Measurements from ENCODE around the gene GLI3. TPM values are rescaled to one million over a fixed set of nuclear protein-coding genes. Genes with fewer than 3 reads are reported as not detected.
A peak's percentile ranks its signal among the peaks of the same experiment; 100 is the strongest.

Gene GLI3
- total RNA-seq, 4 donors from 2014 or later = 3.0 to 9.0 (median 4.2) TPM

DNA sequence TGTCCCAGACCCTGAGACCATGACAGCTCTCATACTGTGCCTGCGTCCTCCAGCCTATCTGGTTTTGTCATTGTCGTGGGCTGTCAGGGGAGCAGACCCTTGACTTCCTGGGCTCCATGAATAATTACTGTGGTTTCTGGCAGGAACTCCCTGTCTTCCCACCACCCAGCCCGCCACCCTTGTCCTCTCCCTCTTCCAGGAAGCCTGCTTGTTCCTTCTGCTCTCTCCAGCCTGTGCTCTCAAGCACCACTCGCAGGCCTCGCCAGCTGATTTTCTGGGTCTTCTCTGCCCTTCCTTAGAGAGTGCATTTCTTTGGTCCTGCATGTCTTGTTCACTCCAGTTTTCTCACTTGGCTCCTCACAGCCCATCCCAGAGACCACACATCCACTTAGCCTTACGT is 309.6 kb downstream of the GLI3 start:
- TF ChIP-seq POLR2A (IDR thresholded peaks at IDR 0.05) = no peak
- TF ChIP-seq, protein P1, sequence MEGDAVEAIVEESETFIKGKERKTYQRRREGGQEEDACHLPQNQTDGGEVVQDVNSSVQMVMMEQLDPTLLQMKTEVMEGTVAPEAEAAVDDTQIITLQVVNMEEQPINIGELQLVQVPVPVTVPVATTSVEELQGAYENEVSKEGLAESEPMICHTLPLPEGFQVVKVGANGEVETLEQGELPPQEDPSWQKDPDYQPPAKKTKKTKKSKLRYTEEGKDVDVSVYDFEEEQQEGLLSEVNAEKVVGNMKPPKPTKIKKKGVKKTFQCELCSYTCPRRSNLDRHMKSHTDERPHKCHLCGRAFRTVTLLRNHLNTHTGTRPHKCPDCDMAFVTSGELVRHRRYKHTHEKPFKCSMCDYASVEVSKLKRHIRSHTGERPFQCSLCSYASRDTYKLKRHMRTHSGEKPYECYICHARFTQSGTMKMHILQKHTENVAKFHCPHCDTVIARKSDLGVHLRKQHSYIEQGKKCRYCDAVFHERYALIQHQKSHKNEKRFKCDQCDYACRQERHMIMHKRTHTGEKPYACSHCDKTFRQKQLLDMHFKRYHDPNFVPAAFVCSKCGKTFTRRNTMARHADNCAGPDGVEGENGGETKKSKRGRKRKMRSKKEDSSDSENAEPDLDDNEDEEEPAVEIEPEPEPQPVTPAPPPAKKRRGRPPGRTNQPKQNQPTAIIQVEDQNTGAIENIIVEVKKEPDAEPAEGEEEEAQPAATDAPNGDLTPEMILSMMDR (IDR thresholded peaks at IDR 0.05) = no peak

DNA sequence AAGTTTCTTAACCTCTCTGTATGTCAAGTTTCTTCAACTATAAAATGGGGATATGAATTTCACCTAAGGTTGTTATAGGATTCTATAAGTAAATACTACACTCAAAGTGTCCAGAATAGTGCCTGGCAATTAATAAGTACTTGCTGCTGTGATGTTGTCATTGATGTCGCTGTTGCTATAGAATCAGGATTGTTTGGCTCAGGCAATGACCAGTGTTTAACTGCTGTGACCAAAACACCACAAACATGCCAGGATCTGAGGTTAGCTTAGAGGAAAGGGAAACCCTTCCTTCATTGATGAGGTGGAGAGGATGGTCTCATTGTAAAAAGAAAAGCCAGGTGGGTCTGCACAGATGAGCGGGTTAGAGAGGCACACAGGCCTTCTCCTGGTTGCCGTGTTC is 311.1 kb downstream of the GLI3 start:
- intact Hi-C loops (cut with DNase I) = no loop called here
- no peaks in the 10 kb centered on the region for H3K27me3 ChIP-seq
- H3K27ac ChIP-seq = no peak overlapping the region
- no peaks in the 10 kb centered on the region for H3K4me1 ChIP-seq
- TF ChIP-seq, protein P1 (IDR thresholded peaks at IDR 0.05) = no peak
- no peaks in the 10 kb centered on the region for H3K36me3 ChIP-seq
- DNase-seq = no peak
- no peaks in the 10 kb centered on the region for H3K9me3 ChIP-seq
- 83 to 94% methylated on average over 3 of the region's 3 CpGs for WGBS, 2 donors
- no peak overlapping the region for H3K4me3 ChIP-seq

More for the DNA sequence above, 309.6 kb downstream of the GLI3 start:
- Histone ChIP-seq H3K4me1 (no peaks in the 10 kb centered on the region), H3K27ac (no peak overlapping the region), H3K27me3 (no peaks in the 10 kb centered on the region), H3K4me3 (no peak overlapping the region), H3K9me3 (no peaks in the 10 kb centered on the region), H3K36me3 (no peaks in the 10 kb centered on the region)
- 78 to 85% methylated on average over 6 of the region's 6 CpGs for WGBS, 2 donors
- no peak for DNase-seq
- intact Hi-C loops (cut with DNase I) = no loop called here

GRCh38 chr7:41924796-41925195 is 312.2 kb downstream of the GLI3 start:
- Histone ChIP-seq H3K36me3 (no peaks in the 10 kb centered on the region), H3K27me3 (no peaks in the 10 kb centered on the region), H3K4me3 (no peak overlapping the region), H3K4me1 (peaks cover 0 to 3% (median 0%) of the 10 kb centered on the region in 3 donors), H3K27ac (no peak overlapping the region), H3K9me3 (no peaks in the 10 kb centered on the region)
- intact Hi-C loops (cut with DNase I) = no loop called here
- TF ChIP-seq, protein P1 (IDR thresholded peaks at IDR 0.05) = no peak
- no peak for TF ChIP-seq POLR2A (IDR thresholded peaks at IDR 0.05)
- DNase-seq = no peak
- 78 to 84% methylated on average over 8 to 9 of the region's 9 CpGs for WGBS, 2 donors

DNA sequence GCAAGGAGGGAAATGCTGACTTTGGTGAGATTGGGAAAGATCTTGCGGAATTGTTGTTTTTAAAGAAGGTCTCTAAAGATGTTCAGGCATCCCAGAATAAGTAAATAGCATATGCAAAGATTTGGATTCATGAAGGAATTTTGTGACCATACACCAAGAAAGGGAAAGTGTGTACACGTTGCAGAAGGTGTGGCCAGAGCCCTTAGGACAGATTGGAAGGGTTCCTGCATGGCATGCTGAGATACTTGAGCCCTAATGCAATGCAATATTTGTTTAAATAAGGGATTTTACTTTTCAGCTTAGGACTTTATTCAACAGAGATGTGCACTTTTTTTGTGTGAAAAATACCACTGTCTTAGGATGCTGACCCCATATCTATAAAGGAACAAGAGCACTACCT is 314.6 kb downstream of the GLI3 start:
- TF ChIP-seq, protein P1 (IDR thresholded peaks at IDR 0.05) = no peak
- no peak for TF ChIP-seq POLR2A (IDR thresholded peaks at IDR 0.05)
- H3K27me3 ChIP-seq = no peaks in the 10 kb centered on the region
- H3K9me3 ChIP-seq = no peaks in the 10 kb centered on the region
- DNase-seq = no peak
- intact Hi-C loops (cut with DNase I) = no loop called here
- H3K27ac ChIP-seq = peak overlapping the region in 1 of 4 donors; percentile 2
- H3K4me1 ChIP-seq = peaks cover 0 to 3% (median 0%) of the 10 kb centered on the region in 3 donors
- 51 to 64% methylated on average over 2 of the region's 2 CpGs for WGBS, 2 donors
- H3K4me3 ChIP-seq = no peak overlapping the region
- no peaks in the 10 kb centered on the region for H3K36me3 ChIP-seq

- DNase-seq = no peak
- TF ChIP-seq, protein P1 (IDR thresholded peaks at IDR 0.05) = no peak
- no peak for TF ChIP-seq POLR2A (IDR thresholded peaks at IDR 0.05)
- peak overlapping the region in 2 of 4 donors; percentile 45 to 54 for H3K27ac ChIP-seq
- intact Hi-C loops (cut with DNase I) = no loop called here
- H3K4me1 ChIP-seq = peaks cover 0 to 3% (median 0%) of the 10 kb centered on the region in 3 donors
- H3K27me3 ChIP-seq = no peaks in the 10 kb centered on the region
- H3K4me3 ChIP-seq = no peak overlapping the region
- H3K36me3 ChIP-seq = no peaks in the 10 kb centered on the region
- H3K9me3 ChIP-seq = no peaks in the 10 kb centered on the region
- WGBS, 2 donors = 63 to 73% methylated on average over 3 of the region's 3 CpGs
Observed at GRCh38 chr7:41921453-41921981, 315.5 kb downstream of the GLI3 start.
